Measurements from ENCODE around the gene TRIM24. TPM values are rescaled to one million over a fixed set of nuclear protein-coding genes. Genes with fewer than 3 reads are reported as not detected.

The TRIM24 gene
- total RNA-seq, 1 donor from 2014 or later = 116 TPM

GRCh38 chr7:138512092-138512858, 52.2 kb downstream of the TRIM24 start:
- Histone ChIP-seq H4K20me1 (ENCODE audit: low read depth) (peaks cover 6% of the 10 kb centered on the region), H2AFZ (replicated peaks) (no peak overlapping the region), H3K79me2 (ENCODE audit: low read depth) (peaks cover 100% of the 10 kb centered on the region), H3K4me3 (no peak overlapping the region), H3K4me2 (no peak overlapping the region), H3K27ac (no peak overlapping the region), H3K27me3 (no peaks in the 10 kb centered on the region), H3K9me3 (ENCODE audit: low read depth) (no peaks in the 10 kb centered on the region), H3K36me3 (peaks cover 37% of the 10 kb centered on the region), H3K4me1 (no peaks in the 10 kb centered on the region), H3K9ac (no peak overlapping the region), H3F3A (ENCODE audit: low read depth) (peaks cover 48% of the 10 kb centered on the region)
- Mint-ChIP-seq H3K9me3 (peaks cover 57% of the 10 kb centered on the region), H3K27ac (no peak overlapping the region), H3K4me1 (no peaks in the 10 kb centered on the region), H3K36me3 (peaks cover 83% of the 10 kb centered on the region), H3K27me3 (ENCODE audit: insufficient read depth, low read depth) (peaks cover 5% of the 10 kb centered on the region), H3K4me3 (no peak overlapping the region)
- DNase-seq (ENCODE audit: low spot score) = no peak
- no peak for TF ChIP-seq EZH2 (IDR thresholded peaks at IDR 0.05)
- no peak for TF ChIP-seq EZH2phosphoT487 (IDR thresholded peaks at IDR 0.05)
- no peak for TF ChIP-seq CTCF (IDR thresholded peaks at IDR 0.05)

- Mint-ChIP-seq H3K9me3 (peaks cover 57% of the 10 kb centered on the region), H3K27ac (no peak overlapping the region), H3K4me1 (no peaks in the 10 kb centered on the region), H3K36me3 (peaks cover 84% of the 10 kb centered on the region), H3K27me3 (ENCODE audit: insufficient read depth, low read depth) (peaks cover 5% of the 10 kb centered on the region), H3K4me3 (no peak overlapping the region)
- TF ChIP-seq EZH2 (IDR thresholded peaks at IDR 0.05) = no peak
- Histone ChIP-seq H3K4me1 (no peaks in the 10 kb centered on the region), H3K9me3 (ENCODE audit: low read depth) (no peaks in the 10 kb centered on the region), H3K79me2 (ENCODE audit: low read depth) (peaks cover 100% of the 10 kb centered on the region), H3K27ac (no peak overlapping the region), H3K9ac (no peak overlapping the region), H3K4me2 (no peak overlapping the region), H4K20me1 (ENCODE audit: low read depth) (peaks cover 6% of the 10 kb centered on the region), H3F3A (ENCODE audit: low read depth) (peaks cover 43% of the 10 kb centered on the region), H3K27me3 (no peaks in the 10 kb centered on the region), H3K4me3 (no peak overlapping the region), H3K36me3 (peaks cover 43% of the 10 kb centered on the region), H2AFZ (replicated peaks) (no peak overlapping the region)
- DNase-seq (ENCODE audit: low spot score) = no peak
Observed at GRCh38 chr7:138512885-138513284, 52.8 kb downstream of the TRIM24 start.

GRCh38 chr7:138513344-138513871, 53.3 kb downstream of the TRIM24 start:
- Mint-ChIP-seq H3K36me3 (peaks cover 79% of the 10 kb centered on the region), H3K9me3 (peaks cover 52% of the 10 kb centered on the region), H3K27ac (no peak overlapping the region), H3K4me1 (no peaks in the 10 kb centered on the region), H3K27me3 (ENCODE audit: insufficient read depth, low read depth) (peaks cover 4% of the 10 kb centered on the region), H3K4me3 (no peak overlapping the region)
- TF ChIP-seq CTCF (IDR thresholded peaks at IDR 0.05) (no peak), EZH2 (IDR thresholded peaks at IDR 0.05) (no peak), EZH2phosphoT487 (IDR thresholded peaks at IDR 0.05) (no peak)
- no peak for DNase-seq (ENCODE audit: low spot score)
- H3K4me3 ChIP-seq = no peak overlapping the region
- H3K36me3 ChIP-seq = peaks cover 48% of the 10 kb centered on the region
- H3K9me3 ChIP-seq (ENCODE audit: low read depth) = no peaks in the 10 kb centered on the region
- no peaks in the 10 kb centered on the region for H3K27me3 ChIP-seq
- H4K20me1 ChIP-seq (ENCODE audit: low read depth) = peaks cover 6% of the 10 kb centered on the region
- no peak overlapping the region for H3K9ac ChIP-seq
- no peak overlapping the region for H2AFZ ChIP-seq (replicated peaks)
- H3K4me2 ChIP-seq = no peak overlapping the region
- H3K4me1 ChIP-seq = no peaks in the 10 kb centered on the region
- peaks cover 37% of the 10 kb centered on the region for H3F3A ChIP-seq (ENCODE audit: low read depth)
- H3K27ac ChIP-seq = no peak overlapping the region
- H3K79me2 ChIP-seq (ENCODE audit: low read depth) = peaks cover 100% of the 10 kb centered on the region

- Mint-ChIP-seq H3K9me3 (peaks cover 49% of the 10 kb centered on the region), H3K36me3 (peaks cover 81% of the 10 kb centered on the region), H3K4me1 (no peaks in the 10 kb centered on the region), H3K27ac (no peak overlapping the region), H3K27me3 (ENCODE audit: insufficient read depth, low read depth) (peaks cover 3% of the 10 kb centered on the region), H3K4me3 (no peak overlapping the region)
- Histone ChIP-seq H2AFZ (replicated peaks) (no peak overlapping the region), H3K79me2 (ENCODE audit: low read depth) (peaks cover 100% of the 10 kb centered on the region), H4K20me1 (ENCODE audit: low read depth) (peaks cover 6% of the 10 kb centered on the region), H3K4me3 (no peak overlapping the region), H3K9me3 (ENCODE audit: low read depth) (no peaks in the 10 kb centered on the region), H3K9ac (no peak overlapping the region), H3K36me3 (peaks cover 48% of the 10 kb centered on the region), H3K27me3 (no peaks in the 10 kb centered on the region), H3K4me2 (no peak overlapping the region), H3K4me1 (no peaks in the 10 kb centered on the region), H3F3A (ENCODE audit: low read depth) (peaks cover 43% of the 10 kb centered on the region), H3K27ac (peak overlapping the region; percentile 57)
- TF ChIP-seq EZH2 (IDR thresholded peaks at IDR 0.05) (no peak), EZH2phosphoT487 (IDR thresholded peaks at IDR 0.05) (no peak), CTCF (IDR thresholded peaks at IDR 0.05) (no peak)
- no peak for DNase-seq (ENCODE audit: low spot score)
Observed at GRCh38 chr7:138514044-138514443, 54.0 kb downstream of the TRIM24 start.

Data from neural progenitor cell (in vitro differentiated cells).